ENCODE data around the gene GFY. TPM values are rescaled to one million over a fixed set of nuclear protein-coding genes. Genes with fewer than 3 reads are reported as not detected.

Gene GFY
- total RNA-seq, 4 donors from 2014 or later, result not detected

- TF ChIP-seq CTCF (IDR thresholded peaks at IDR 0.05) (no peak), POLR2A (IDR thresholded peaks at IDR 0.05) (no peak)
- DNase-seq (ENCODE audit: low spot score in 2 of 2), result no peak
- WGBS, 2 donors, result 66 to 67% methylated on average over 7 of the region's 7 CpGs
- intact Hi-C loops (cut with DNase I; ENCODE audit: low total_unique reads), result no loop called here
- H3K4me3 ChIP-seq (ENCODE audit: low read depth, poor library complexity, severe bottlenecking), result no peak overlapping the region
Measured at GRCh38 chr19:49403404-49404187, 21.6 kb upstream of the GFY start.

GRCh38 chr19:49407079-49407478 is 18.1 kb upstream of the GFY start:
- TF ChIP-seq POLR2A (IDR thresholded peaks at IDR 0.05) (no peak), CTCF (IDR thresholded peaks at IDR 0.05) (no peak)
- intact Hi-C loops (cut with DNase I; ENCODE audit: low total_unique reads), result no loop called here
- WGBS, 2 donors, result 76 to 77% methylated on average over 7 of the region's 7 CpGs
- no peak for DNase-seq (ENCODE audit: low spot score in 2 of 2)
- H3K4me3 ChIP-seq (ENCODE audit: low read depth, poor library complexity, severe bottlenecking), result no peak overlapping the region

- DNase-seq (ENCODE audit: low spot score in 2 of 2), result no peak
- WGBS, 2 donors, result 89 to 90% methylated on average over 16 of the region's 16 CpGs
- TF ChIP-seq POLR2A (IDR thresholded peaks at IDR 0.05), result no peak
- no peak for TF ChIP-seq CTCF (IDR thresholded peaks at IDR 0.05)
- no peak overlapping the region for H3K4me3 ChIP-seq (ENCODE audit: low read depth, poor library complexity, severe bottlenecking)
- intact Hi-C loops (cut with DNase I; ENCODE audit: low total_unique reads), result no loop called here
Measured at GRCh38 chr19:49407482-49408015, 17.6 kb upstream of the GFY start.

- H3K4me3 ChIP-seq (ENCODE audit: low read depth, poor library complexity, severe bottlenecking), result no peak overlapping the region
- intact Hi-C loops (cut with DNase I; ENCODE audit: low total_unique reads), result no loop called here
- TF ChIP-seq CTCF (IDR thresholded peaks at IDR 0.05) (no peak), POLR2A (IDR thresholded peaks at IDR 0.05) (no peak)
- DNase-seq (ENCODE audit: low spot score in 2 of 2), result no peak
- 74 to 75% methylated on average over 8 of the region's 8 CpGs for WGBS, 2 donors
Measured at GRCh38 chr19:49408816-49409440, 16.3 kb upstream of the GFY start.

- H3K4me3 ChIP-seq (ENCODE audit: low read depth, poor library complexity, severe bottlenecking), result no peak overlapping the region
- no peak for DNase-seq (ENCODE audit: low spot score in 2 of 2)
- no peak for TF ChIP-seq CTCF (IDR thresholded peaks at IDR 0.05)
- no peak for TF ChIP-seq POLR2A (IDR thresholded peaks at IDR 0.05)
- WGBS, 2 donors, result 70 to 78% methylated on average over 5 of the region's 5 CpGs
- intact Hi-C loops (cut with DNase I; ENCODE audit: low total_unique reads), result no loop called here
Measured at GRCh38 chr19:49409441-49410029, 15.7 kb upstream of the GFY start.

All from lower leg skin (tissue), 4 donors.